ENCODE results near the gene APOL3. TPM values are rescaled to one million over a fixed set of nuclear protein-coding genes. Genes with fewer than 3 reads are reported as not detected.

APOL3 gene
- total RNA-seq, 1 donor from 2014 or later: 2.3 TPM

DNA sequence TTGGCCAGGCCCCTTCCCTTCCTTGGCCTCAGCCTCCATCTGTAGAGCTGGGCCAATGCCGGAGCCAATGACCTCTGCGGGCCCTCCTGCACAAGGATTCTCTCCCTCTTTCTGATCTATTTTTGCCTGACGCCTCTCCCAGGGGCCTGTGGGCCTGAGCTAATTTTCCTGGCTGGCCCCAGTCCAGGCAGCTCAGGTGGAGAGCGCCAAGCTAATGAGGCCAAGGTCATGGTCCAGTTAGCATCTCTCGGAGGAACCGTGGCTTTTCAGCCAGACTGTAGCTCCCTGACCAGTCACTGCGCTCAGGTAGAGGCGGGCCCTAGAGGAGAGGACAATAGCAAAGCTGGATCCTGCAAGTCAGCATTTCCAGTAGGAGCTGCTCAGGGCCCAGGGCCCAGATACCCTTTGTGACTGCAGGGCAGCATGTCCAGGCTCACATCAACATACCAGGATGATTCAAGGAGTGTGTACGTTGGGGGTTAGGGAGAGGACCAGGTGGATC lies 43.5 kb downstream of the APOL3 start:
- H4K20me1 ChIP-seq (ENCODE audit: insufficient read depth, low read length): no peaks in the 10 kb centered on the region
- H3K9ac ChIP-seq (ENCODE audit: low read length): no peak overlapping the region
- no peaks in the 10 kb centered on the region for H3K4me1 ChIP-seq (ENCODE audit: insufficient read depth, low read length)
- H3K4me1 Mint-ChIP-seq (ENCODE audit: low read depth, unreplicated experiment): no peaks in the 10 kb centered on the region
- no peak for FAIRE-seq
- H3K27me3 ChIP-seq (ENCODE audit: insufficient read depth, low read length): no peaks in the 10 kb centered on the region
- no peak overlapping the region for H3K27ac ChIP-seq (ENCODE audit: low read depth, low read length)
- peaks cover 2% of the 10 kb centered on the region for H3K27me3 Mint-ChIP-seq (ENCODE audit: low read depth, unreplicated experiment)
- no peak overlapping the region for H2AFZ ChIP-seq (ENCODE audit: low read depth, low read length)
- no peak for DNase-seq (ENCODE audit: low read depth)
- no peak overlapping the region for H3K4me3 Mint-ChIP-seq (ENCODE audit: unreplicated experiment)
- no peaks in the 10 kb centered on the region for H3K36me3 Mint-ChIP-seq (ENCODE audit: low read depth, unreplicated experiment)
- no peak for TF ChIP-seq EZH2 (IDR thresholded peaks at IDR 0.05; ENCODE audit: insufficient read depth, low read length)
- TF ChIP-seq, protein P1, sequence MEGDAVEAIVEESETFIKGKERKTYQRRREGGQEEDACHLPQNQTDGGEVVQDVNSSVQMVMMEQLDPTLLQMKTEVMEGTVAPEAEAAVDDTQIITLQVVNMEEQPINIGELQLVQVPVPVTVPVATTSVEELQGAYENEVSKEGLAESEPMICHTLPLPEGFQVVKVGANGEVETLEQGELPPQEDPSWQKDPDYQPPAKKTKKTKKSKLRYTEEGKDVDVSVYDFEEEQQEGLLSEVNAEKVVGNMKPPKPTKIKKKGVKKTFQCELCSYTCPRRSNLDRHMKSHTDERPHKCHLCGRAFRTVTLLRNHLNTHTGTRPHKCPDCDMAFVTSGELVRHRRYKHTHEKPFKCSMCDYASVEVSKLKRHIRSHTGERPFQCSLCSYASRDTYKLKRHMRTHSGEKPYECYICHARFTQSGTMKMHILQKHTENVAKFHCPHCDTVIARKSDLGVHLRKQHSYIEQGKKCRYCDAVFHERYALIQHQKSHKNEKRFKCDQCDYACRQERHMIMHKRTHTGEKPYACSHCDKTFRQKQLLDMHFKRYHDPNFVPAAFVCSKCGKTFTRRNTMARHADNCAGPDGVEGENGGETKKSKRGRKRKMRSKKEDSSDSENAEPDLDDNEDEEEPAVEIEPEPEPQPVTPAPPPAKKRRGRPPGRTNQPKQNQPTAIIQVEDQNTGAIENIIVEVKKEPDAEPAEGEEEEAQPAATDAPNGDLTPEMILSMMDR (IDR thresholded peaks at IDR 0.05; ENCODE audit: insufficient read depth, low read depth, low read length): no peak
- no peaks in the 10 kb centered on the region for H3K9me3 Mint-ChIP-seq (ENCODE audit: unreplicated experiment)
- H3K9me3 ChIP-seq (ENCODE audit: insufficient read depth, low read depth, low read length): no peaks in the 10 kb centered on the region
- H3K4me2 ChIP-seq (ENCODE audit: low read length): no peak overlapping the region
- H3K4me3 ChIP-seq (ENCODE audit: insufficient read depth, low read depth, low read length): no peak overlapping the region
- no peaks in the 10 kb centered on the region for H3K79me2 ChIP-seq (ENCODE audit: insufficient read depth, low read length)
- no peak overlapping the region for H3K27ac Mint-ChIP-seq (ENCODE audit: unreplicated experiment)
- H3K36me3 ChIP-seq (ENCODE audit: insufficient read depth, low read length): no peaks in the 10 kb centered on the region

DNA sequence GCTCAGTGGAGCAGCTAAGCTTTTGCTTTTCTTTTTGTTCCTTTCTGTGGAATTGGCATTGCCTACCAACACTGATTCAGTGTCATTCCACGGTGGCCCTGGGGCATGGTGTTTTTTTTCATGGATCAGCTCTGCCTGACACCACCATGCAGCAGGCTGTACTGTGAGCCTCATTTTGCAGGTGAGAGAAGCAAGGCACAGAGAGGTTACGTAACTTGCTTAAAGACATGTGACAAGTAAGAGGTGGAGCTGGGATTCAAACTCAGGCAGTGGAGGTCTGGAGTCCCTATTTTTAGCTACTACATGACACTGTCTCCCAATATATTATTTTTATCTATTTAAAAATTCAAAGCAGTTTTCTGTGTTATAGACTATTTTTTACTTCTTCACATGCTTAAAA lies 44.4 kb downstream of the APOL3 start:
- Histone ChIP-seq H3K27me3 (ENCODE audit: insufficient read depth, low read length) (no peaks in the 10 kb centered on the region), H3K4me2 (ENCODE audit: low read length) (no peak overlapping the region), H2AFZ (ENCODE audit: low read depth, low read length) (no peak overlapping the region), H3K9ac (ENCODE audit: low read length) (no peak overlapping the region), H3K9me3 (ENCODE audit: insufficient read depth, low read depth, low read length) (no peaks in the 10 kb centered on the region), H3K27ac (ENCODE audit: low read depth, low read length) (no peak overlapping the region), H4K20me1 (ENCODE audit: insufficient read depth, low read length) (no peaks in the 10 kb centered on the region), H3K4me1 (ENCODE audit: insufficient read depth, low read length) (no peaks in the 10 kb centered on the region), H3K4me3 (ENCODE audit: insufficient read depth, low read depth, low read length) (no peak overlapping the region), H3K36me3 (ENCODE audit: insufficient read depth, low read length) (no peaks in the 10 kb centered on the region), H3K79me2 (ENCODE audit: insufficient read depth, low read length) (no peaks in the 10 kb centered on the region)
- Mint-ChIP-seq H3K9me3 (ENCODE audit: unreplicated experiment) (no peaks in the 10 kb centered on the region), H3K4me3 (ENCODE audit: unreplicated experiment) (no peak overlapping the region), H3K36me3 (ENCODE audit: low read depth, unreplicated experiment) (no peaks in the 10 kb centered on the region), H3K27me3 (ENCODE audit: low read depth, unreplicated experiment) (peaks cover 2% of the 10 kb centered on the region), H3K4me1 (ENCODE audit: low read depth, unreplicated experiment) (no peaks in the 10 kb centered on the region), H3K27ac (ENCODE audit: unreplicated experiment) (no peak overlapping the region)
- no peak for DNase-seq (ENCODE audit: low read depth)
- no peak for FAIRE-seq
- TF ChIP-seq, protein P1 (IDR thresholded peaks at IDR 0.05; ENCODE audit: insufficient read depth, low read depth, low read length): no peak
- TF ChIP-seq EZH2 (IDR thresholded peaks at IDR 0.05; ENCODE audit: insufficient read depth, low read length): no peak

DNA sequence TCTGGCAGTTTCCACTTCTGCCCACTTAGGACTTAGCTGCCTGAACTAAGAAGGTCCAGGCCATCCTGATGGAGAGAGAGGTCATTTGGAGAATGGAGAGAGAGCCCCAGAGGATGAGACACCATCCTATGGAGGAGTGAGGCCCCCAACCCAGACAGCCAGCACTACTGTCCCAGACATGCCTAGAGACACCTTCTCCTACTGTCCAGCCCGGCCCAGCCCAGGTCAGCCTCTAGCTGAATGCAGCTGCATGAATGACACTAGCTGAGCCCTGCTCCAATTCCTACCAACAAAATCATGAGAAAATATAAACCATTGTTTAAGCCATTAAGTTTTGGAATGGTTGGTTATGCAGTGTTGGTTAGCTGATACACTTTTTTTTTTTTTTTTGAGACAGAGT lies 47.4 kb downstream of the APOL3 start:
- H3K27ac Mint-ChIP-seq (ENCODE audit: unreplicated experiment): no peak overlapping the region
- Histone ChIP-seq H3K27me3 (ENCODE audit: insufficient read depth, low read length) (no peaks in the 10 kb centered on the region), H3K4me3 (ENCODE audit: insufficient read depth, low read depth, low read length) (no peak overlapping the region), H3K9ac (ENCODE audit: low read length) (no peak overlapping the region), H3K27ac (ENCODE audit: low read depth, low read length) (no peak overlapping the region), H3K79me2 (ENCODE audit: insufficient read depth, low read length) (no peaks in the 10 kb centered on the region), H4K20me1 (ENCODE audit: insufficient read depth, low read length) (no peaks in the 10 kb centered on the region), H3K36me3 (ENCODE audit: insufficient read depth, low read length) (no peaks in the 10 kb centered on the region), H2AFZ (ENCODE audit: low read depth, low read length) (no peak overlapping the region), H3K4me2 (ENCODE audit: low read length) (no peak overlapping the region), H3K4me1 (ENCODE audit: insufficient read depth, low read length) (peaks cover 4% of the 10 kb centered on the region), H3K9me3 (ENCODE audit: insufficient read depth, low read depth, low read length) (no peaks in the 10 kb centered on the region)
- no peak overlapping the region for H3K4me3 Mint-ChIP-seq (ENCODE audit: unreplicated experiment)
- H3K27me3 Mint-ChIP-seq (ENCODE audit: low read depth, unreplicated experiment): no peaks in the 10 kb centered on the region
- DNase-seq (ENCODE audit: low read depth) (no peak), FAIRE-seq (no peak)
- H3K9me3 Mint-ChIP-seq (ENCODE audit: unreplicated experiment): no peaks in the 10 kb centered on the region
- no peaks in the 10 kb centered on the region for H3K36me3 Mint-ChIP-seq (ENCODE audit: low read depth, unreplicated experiment)
- no peaks in the 10 kb centered on the region for H3K4me1 Mint-ChIP-seq (ENCODE audit: low read depth, unreplicated experiment)
- no peak for TF ChIP-seq EZH2 (IDR thresholded peaks at IDR 0.05; ENCODE audit: insufficient read depth, low read length)
- TF ChIP-seq, protein P1 (IDR thresholded peaks at IDR 0.05; ENCODE audit: insufficient read depth, low read depth, low read length): no peak
